B cell (primary cell): Measurements from ENCODE around the gene MYO9B. TPM values are rescaled to one million over a fixed set of nuclear protein-coding genes. Genes with fewer than 3 reads are reported as not detected.

ENCODE experiments used
- ATAC-seq: fragments of 200-7000 bp; cut with Tn5 transposase; one replicate; pipeline ENCODE4 v1.10.0; 2021; ENCODE audit warnings: low read depth, mild to moderate bottlenecking, moderate number of reproducible peaks, moderate library complexity
- CTCF ChIA-PET: fragments of 350-600 bp; sonication (Branson Sonifier 250); formaldehyde crosslinking; loops from one replicate; lab custom pipeline; 2021; ENCODE audit warnings: antibody characterized with exemption, inconsistent platforms; lab: Charles Lee
- POLR2A ChIA-PET: fragments of 350-600 bp; sonication (Branson Sonifier 250); formaldehyde crosslinking; loops from one replicate; lab custom pipeline; 2021; ENCODE audit warnings: antibody characterized with exemption; lab: Charles Lee
- DNase-seq: peaks from one replicate; pipeline ENCODE4 v3.0.0; 2013
- H2AFZ ChIP-seq: 2 replicates; pipeline ENCODE4 v1.6.1; 2012; ENCODE audit warnings: mild to moderate bottlenecking, low read depth, low read length; ENCODE audit not compliant: insufficient read depth, poor library complexity, severe bottlenecking
- H3K27ac ChIP-seq, 2 donors: 1 replicate in 1 of 2; 2 replicates in 1 of 2; pipeline ENCODE4 v1.5.1; 2012 to 2013; ENCODE audit warnings: low read length in 2 of 2, mild to moderate bottlenecking in 2 of 2, moderate library complexity in 1 of 2
- H3K27me3 ChIP-seq, 4 experiments: fragments of 200-600 bp in 1 of 4; sonication (generic) in 1 of 4; replicated peaks in 1 of 4; 1 replicate in 2 of 4; 2 replicates in 2 of 4; pipeline versions ENCODE4 v1.6.1 to v1.7.0; 2013 to 2016; ENCODE audit warnings: low read length in 3 of 4, mild to moderate bottlenecking in 2 of 4, mixed read lengths in 1 of 4, moderate library complexity in 1 of 4; ENCODE audit not compliant: insufficient read depth in 4 of 4, control insufficient read depth in 3 of 4; ENCODE audit errors: control extremely low read depth in 1 of 4
- H3K36me3 ChIP-seq, 2 experiments: replicated peaks in 1 of 2; 1 replicate in 1 of 2; 2 replicates in 1 of 2; pipeline versions ENCODE4 v1.6.1 to v1.7.1; 2013; ENCODE audit warnings: low read length in 1 of 2; ENCODE audit not compliant: insufficient read depth in 2 of 2, control insufficient read depth in 1 of 2; ENCODE audit errors: control extremely low read depth in 1 of 2, extremely low read depth in 1 of 2
- H3K4me1 ChIP-seq, 2 donors: fragments of 200-600 bp in 1 of 2; sonication (generic) in 1 of 2; 1 replicate in 1 of 2; 2 replicates in 1 of 2; pipeline versions ENCODE4 v1.5.1 to v1.6.1; 2013 to 2017; ENCODE audit warnings: low read length in 2 of 2; ENCODE audit not compliant: control insufficient read depth in 2 of 2, insufficient read depth in 2 of 2
- H3K4me2 ChIP-seq: replicated peaks from 2 replicates; pipeline ENCODE3; 2012; ENCODE audit warnings: mild to moderate bottlenecking, low read depth, low read length; ENCODE audit not compliant: poor library complexity, severe bottlenecking
- H3K4me3 ChIP-seq, 5 experiments: fragments of 200-600 bp in 1 of 5; sonication (generic) in 1 of 5; 1 replicate in 3 of 5; 2 replicates in 2 of 5; pipeline versions ENCODE4 v1.5.1 to v1.7.0; 2011 to 2016; ENCODE audit warnings: low read length in 4 of 5, mild to moderate bottlenecking in 4 of 5, low read depth in 2 of 5, control low read depth in 1 of 5, moderate library complexity in 1 of 5; ENCODE audit not compliant: insufficient read depth in 1 of 5; ENCODE audit errors: control extremely low read depth in 1 of 5, extremely low read depth in 1 of 5
- H3K79me2 ChIP-seq: fragments of 200-600 bp; sonication (generic); one replicate; pipeline ENCODE4 v1.6.0; 2016; ENCODE audit warnings: low read length; ENCODE audit not compliant: control insufficient read depth, insufficient read depth
- H3K9ac ChIP-seq: fragments of 200-600 bp; sonication (generic); 2 replicates; pipeline ENCODE4 v1.6.1; 2017; ENCODE audit warnings: mild to moderate bottlenecking, low read length, moderate library complexity
- H3K9me3 ChIP-seq, 3 donors: one replicate each; pipeline versions ENCODE4 v1.6.1 to v1.7.1; 2013; ENCODE audit warnings: low read length in 2 of 3; ENCODE audit not compliant: control insufficient read depth in 2 of 3, insufficient read depth in 1 of 3; ENCODE audit errors: control extremely low read depth in 1 of 3
- H4K20me1 ChIP-seq: 2 replicates; pipeline ENCODE4 v1.6.0; 2012; ENCODE audit warnings: mild to moderate bottlenecking, low read length; ENCODE audit not compliant: insufficient read depth, control insufficient read depth, poor library complexity, severe bottlenecking
- H3K27ac Mint-ChIP-seq: one replicate; pipeline ENCODE4 v1.8.0; 2021; ENCODE audit warnings: mixed read lengths
- H3K27me3 Mint-ChIP-seq: one replicate; pipeline ENCODE4 v1.8.0; 2021; ENCODE audit warnings: mixed read lengths
- H3K4me1 Mint-ChIP-seq: one replicate; pipeline ENCODE4 v1.8.0; 2021; ENCODE audit warnings: mixed read lengths
- H3K4me3 Mint-ChIP-seq: one replicate; pipeline ENCODE4 v1.8.0; 2021; ENCODE audit warnings: mixed read lengths
- H3K9me3 Mint-ChIP-seq: one replicate; pipeline ENCODE4 v1.8.0; 2022; ENCODE audit warnings: mixed read lengths; ENCODE audit not compliant: insufficient read depth
- EZH2 ChIP-seq: IDR thresholded peaks from 2 replicates; pipeline ENCODE4 v1.6.1; 2012; ENCODE audit warnings: borderline replicate concordance, low read depth, mild to moderate bottlenecking, moderate library complexity, low read length; ENCODE audit not compliant: insufficient read depth, poor library complexity, severe bottlenecking
- WGBS: methylation state at CpG from one replicate; pipeline ENCODE4 v1.1.5; 2013; ENCODE audit warnings: missing lambda C conversion rate; ENCODE audit not compliant: insufficient coverage; 5-methylcytosine and 5-hydroxymethylcytosine counted together
- intact Hi-C: fragments of 100-400 bp; cut with micrococcal nuclease; formaldehyde crosslinking; loops from one replicate; pipeline ENCODE4 v1.10.0; 2022
- polyA plus RNA-seq: library from polyadenylated mRNA; depleted of rRNA; stranded (reverse); fragments of >200 nt; gene quantifications from 2 replicates; pipeline ENCODE4 v1.2.3, GENCODE V29; 2012
- total RNA-seq, 2 donors: library from RNA; stranded (reverse); fragments of 120-200 nt in 1 of 2; gene quantifications; 1 replicate in 1 of 2; 2 replicates in 1 of 2; pipeline versions ENCODE4 v1.2.3 to v1.2.4, GENCODE V29; 2013 to 2022
- TF ChIP-seq, protein P1 (sequence below): fragments of 200-600 bp; IDR thresholded peaks from one replicate; pipeline ENCODE4 v1.8.0; 2022; ENCODE audit warnings: antibody characterized with exemption, mild to moderate bottlenecking

The MYO9B gene
- total and polyA plus RNA-seq, 2 donors (not counting 1 experiment from before 2014, with no cell fraction given) = 256 to 273 TPM

GRCh38 chr19:17235300-17235970 is 159.9 kb downstream of the MYO9B start:
- peak; percentile 88 for DNase-seq
- no peak overlapping the region for H3K27ac ChIP-seq
- H3K4me1 Mint-ChIP-seq = peaks cover 10% of the 10 kb centered on the region
- intact Hi-C loops = loop anchor here (1.0 kb wide), 3 partner anchors 9 to 20 kb away; partner anchors contain the start of genes NR2F6, OCEL1 and USE1
- POLR2A ChIA-PET = interaction anchor here (0.8 to 1.6 kb wide), 6 partner anchors 8 to 46 kb away, joined by 3 to 5 read pairs (median 4); partner anchors contain the start of gene USE1
- no peaks in the 10 kb centered on the region for H3K27me3 ChIP-seq
- H3K36me3 ChIP-seq = no peaks in the 10 kb centered on the region
- H3K9me3 Mint-ChIP-seq = no peaks in the 10 kb centered on the region
- peak overlapping the region; percentile 95 for H2AFZ ChIP-seq
- CTCF ChIA-PET = interaction anchor here (0.7 to 2.7 kb wide), 24 partner anchors 9 to 520 kb away, joined by 3 to 19 read pairs (median 6); partner anchors contain the start of genes BABAM1, MRPL34, MVB12A and OCEL1
- no peaks in the 10 kb centered on the region for H4K20me1 ChIP-seq
- WGBS = 3% methylated on average over 80 of the region's 80 CpGs
- peak overlapping the region; percentile 70 for H3K9ac ChIP-seq
- peak overlapping the region; percentile 47 to 69 (median 56) for H3K4me3 ChIP-seq
- H3K27me3 Mint-ChIP-seq = no peaks in the 10 kb centered on the region
- TF ChIP-seq, protein P1, sequence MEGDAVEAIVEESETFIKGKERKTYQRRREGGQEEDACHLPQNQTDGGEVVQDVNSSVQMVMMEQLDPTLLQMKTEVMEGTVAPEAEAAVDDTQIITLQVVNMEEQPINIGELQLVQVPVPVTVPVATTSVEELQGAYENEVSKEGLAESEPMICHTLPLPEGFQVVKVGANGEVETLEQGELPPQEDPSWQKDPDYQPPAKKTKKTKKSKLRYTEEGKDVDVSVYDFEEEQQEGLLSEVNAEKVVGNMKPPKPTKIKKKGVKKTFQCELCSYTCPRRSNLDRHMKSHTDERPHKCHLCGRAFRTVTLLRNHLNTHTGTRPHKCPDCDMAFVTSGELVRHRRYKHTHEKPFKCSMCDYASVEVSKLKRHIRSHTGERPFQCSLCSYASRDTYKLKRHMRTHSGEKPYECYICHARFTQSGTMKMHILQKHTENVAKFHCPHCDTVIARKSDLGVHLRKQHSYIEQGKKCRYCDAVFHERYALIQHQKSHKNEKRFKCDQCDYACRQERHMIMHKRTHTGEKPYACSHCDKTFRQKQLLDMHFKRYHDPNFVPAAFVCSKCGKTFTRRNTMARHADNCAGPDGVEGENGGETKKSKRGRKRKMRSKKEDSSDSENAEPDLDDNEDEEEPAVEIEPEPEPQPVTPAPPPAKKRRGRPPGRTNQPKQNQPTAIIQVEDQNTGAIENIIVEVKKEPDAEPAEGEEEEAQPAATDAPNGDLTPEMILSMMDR = peak; percentile 70
- TF ChIP-seq EZH2 = no peak
- H3K4me2 ChIP-seq = peak overlapping the region; percentile 98
- ATAC-seq = peak; percentile 91
- peak overlapping the region; percentile 53 for H3K27ac Mint-ChIP-seq
- peaks cover 8 to 11% of the 10 kb centered on the region in 2 donors for H3K4me1 ChIP-seq
- H3K9me3 ChIP-seq = peaks cover 0 to 3% (median 0%) of the 10 kb centered on the region in 3 donors
- peaks cover 7% of the 10 kb centered on the region for H3K79me2 ChIP-seq
- peak overlapping the region; percentile 80 for H3K4me3 Mint-ChIP-seq
